Measurements from ENCODE around the gene CDH12.

DNA sequence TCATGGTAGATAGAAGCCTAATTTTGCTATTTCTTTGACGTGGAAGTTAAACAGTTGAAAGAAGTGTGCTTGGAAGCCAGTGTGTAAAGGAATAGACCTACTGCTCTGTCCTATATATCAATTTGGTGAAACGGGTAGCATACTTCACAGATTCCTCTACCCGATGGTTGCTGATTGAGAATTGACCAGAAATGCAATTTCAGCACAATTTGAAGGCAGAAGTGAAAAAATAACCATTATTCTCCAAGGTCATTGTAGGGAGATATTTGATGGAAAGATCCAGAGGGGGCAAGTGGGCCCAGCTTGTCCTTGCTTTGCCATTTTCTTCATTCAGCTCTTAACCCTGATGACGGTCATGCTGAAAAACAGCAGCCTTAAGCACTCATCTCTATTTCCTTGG lies 15.3 kb downstream of the CDH12 start:
- TF ChIP-seq, protein P1, sequence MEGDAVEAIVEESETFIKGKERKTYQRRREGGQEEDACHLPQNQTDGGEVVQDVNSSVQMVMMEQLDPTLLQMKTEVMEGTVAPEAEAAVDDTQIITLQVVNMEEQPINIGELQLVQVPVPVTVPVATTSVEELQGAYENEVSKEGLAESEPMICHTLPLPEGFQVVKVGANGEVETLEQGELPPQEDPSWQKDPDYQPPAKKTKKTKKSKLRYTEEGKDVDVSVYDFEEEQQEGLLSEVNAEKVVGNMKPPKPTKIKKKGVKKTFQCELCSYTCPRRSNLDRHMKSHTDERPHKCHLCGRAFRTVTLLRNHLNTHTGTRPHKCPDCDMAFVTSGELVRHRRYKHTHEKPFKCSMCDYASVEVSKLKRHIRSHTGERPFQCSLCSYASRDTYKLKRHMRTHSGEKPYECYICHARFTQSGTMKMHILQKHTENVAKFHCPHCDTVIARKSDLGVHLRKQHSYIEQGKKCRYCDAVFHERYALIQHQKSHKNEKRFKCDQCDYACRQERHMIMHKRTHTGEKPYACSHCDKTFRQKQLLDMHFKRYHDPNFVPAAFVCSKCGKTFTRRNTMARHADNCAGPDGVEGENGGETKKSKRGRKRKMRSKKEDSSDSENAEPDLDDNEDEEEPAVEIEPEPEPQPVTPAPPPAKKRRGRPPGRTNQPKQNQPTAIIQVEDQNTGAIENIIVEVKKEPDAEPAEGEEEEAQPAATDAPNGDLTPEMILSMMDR (IDR thresholded peaks at IDR 0.05), result no peak
- no peak for TF ChIP-seq POLR2AphosphoS5 (IDR thresholded peaks at IDR 0.05; ENCODE audit: insufficient read depth in 1 of 2, low read depth in 1 of 2)

All from vagina (tissue), 2 donors.